GM13976 (cell line): Measurements from ENCODE around the gene ERC2.

Source experiments
- DNase-seq: peaks from one replicate; pipeline ENCODE4 v3.0.0; 2012; ENCODE audit warnings: low spot score
- CTCF ChIP-seq: IDR thresholded peaks from 2 replicates; pipeline ENCODE4 v1.5.1; 2012; ENCODE audit warnings: borderline replicate concordance, mild to moderate bottlenecking; ENCODE audit not compliant: insufficient read depth; ENCODE audit errors: extremely low read depth, missing control alignments, control extremely low read depth
- in situ Hi-C: fragments of 300-500 bp; cut with MboI; formaldehyde crosslinking; loops from one replicate; pipeline ENCODE4 v1.12.0; 2022; ENCODE audit warnings: low sequenced_read_pairs, mixed read lengths, inconsistent platforms; ENCODE audit not compliant: unreplicated experiment

The ERC2 gene

DNA sequence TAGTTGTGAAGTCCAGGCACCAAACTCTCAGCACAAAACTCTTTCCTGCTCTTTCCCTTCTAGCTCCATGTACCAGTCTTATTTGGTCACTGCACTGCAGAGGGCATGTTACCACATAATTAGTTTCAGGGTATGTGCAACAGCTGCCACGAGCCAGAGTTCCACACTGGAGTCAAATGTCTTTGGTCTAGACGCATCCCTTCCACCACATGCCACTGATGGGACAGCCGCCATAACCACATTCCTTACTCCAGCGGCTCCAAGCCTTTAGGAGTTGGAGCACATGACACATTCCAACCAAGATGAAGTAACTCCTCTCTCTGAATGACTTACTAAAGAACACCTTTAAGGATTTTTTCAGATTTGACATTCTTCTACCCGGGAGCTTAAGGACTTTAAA lies 153.4 kb downstream of the ERC2 start:
- DNase-seq, result no peak

GRCh38 chr3:56309465-56309864 lies 158.8 kb downstream of the ERC2 start:
- DNase-seq, result no peak
- TF ChIP-seq CTCF, result no peak
- in situ Hi-C loops, result no loop called here

More for the DNA sequence above, 153.4 kb downstream of the ERC2 start:
- in situ Hi-C loops, result no loop called here
- no peak for TF ChIP-seq CTCF

- in situ Hi-C loops, result no loop called here
- no peak for TF ChIP-seq CTCF
- DNase-seq, result no peak
Observed at GRCh38 chr3:56308471-56308870, 159.8 kb downstream of the ERC2 start.

DNA sequence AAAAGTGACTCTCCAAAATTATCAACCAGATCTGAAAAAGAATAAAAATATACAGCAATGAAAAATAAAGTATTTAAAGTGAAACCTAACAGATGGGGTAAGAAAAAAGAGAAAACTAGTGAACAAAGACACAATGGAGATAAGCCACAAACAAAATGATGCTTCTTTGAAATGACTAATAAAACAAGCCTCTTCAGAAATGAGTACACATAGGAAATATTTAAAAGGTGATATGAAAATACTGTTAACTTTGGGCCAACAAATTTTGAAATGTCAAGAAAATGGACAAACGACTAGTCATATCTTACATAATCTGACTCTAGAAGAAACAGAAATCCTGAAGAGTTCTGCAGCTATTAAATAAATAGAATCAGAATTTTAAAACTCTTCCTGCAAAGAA lies 164.2 kb downstream of the ERC2 start:
- TF ChIP-seq CTCF, result no peak
- in situ Hi-C loops, result no loop called here
- no peak for DNase-seq

- peak; percentile 33 for DNase-seq
- in situ Hi-C loops, result no loop called here
- peak; percentile 58 for TF ChIP-seq CTCF
Observed at GRCh38 chr3:56303487-56303886, 164.8 kb downstream of the ERC2 start.

GRCh38 chr3:56302417-56302816 lies 165.8 kb downstream of the ERC2 start:
- DNase-seq, result no peak
- TF ChIP-seq CTCF, result no peak
- in situ Hi-C loops, result no loop called here
